ENCODE measurements around the gene CD209. TPM values are rescaled to one million over a fixed set of nuclear protein-coding genes. Genes with fewer than 3 reads are reported as not detected.

The CD209 gene
- total RNA-seq, 4 donors from 2014 or later: 2.6 to 14.4 (median 8.8) TPM; not detected in 1

- Histone ChIP-seq H3K27me3 (peaks cover 0 to 4% of the 10 kb centered on the region in 2 donors), H3K27ac (no peak overlapping the region), H3K4me3 (no peak overlapping the region), H3K4me1 (no peaks in the 10 kb centered on the region), H3K9me3 (no peaks in the 10 kb centered on the region), H3K36me3 (no peaks in the 10 kb centered on the region)
- TF ChIP-seq CTCF (IDR thresholded peaks at IDR 0.05): no peak
- TF ChIP-seq POLR2A (IDR thresholded peaks at IDR 0.05): no peak
- no peak for DNase-seq
- intact Hi-C loops (cut with DNase I; ENCODE audit: low total_unique reads): no loop called here
These were observed 54.8 kb downstream of the CD209 start for GRCh38 chr19:7692417-7693088.

GRCh38 chr19:7691497-7691896 is 55.8 kb downstream of the CD209 start:
- peaks cover 0 to 4% of the 10 kb centered on the region in 2 donors for H3K27me3 ChIP-seq
- intact Hi-C loops (cut with DNase I; ENCODE audit: low total_unique reads): no loop called here
- no peaks in the 10 kb centered on the region for H3K4me1 ChIP-seq
- no peak for DNase-seq
- H3K27ac ChIP-seq: no peak overlapping the region
- H3K4me3 ChIP-seq: no peak overlapping the region
- no peaks in the 10 kb centered on the region for H3K36me3 ChIP-seq
- TF ChIP-seq POLR2A (IDR thresholded peaks at IDR 0.05) (no peak), CTCF (IDR thresholded peaks at IDR 0.05) (no peak)
- H3K9me3 ChIP-seq: no peaks in the 10 kb centered on the region

- Histone ChIP-seq H3K27me3 (peaks cover 0 to 4% of the 10 kb centered on the region in 2 donors), H3K27ac (no peak overlapping the region), H3K4me3 (no peak overlapping the region), H3K9me3 (no peaks in the 10 kb centered on the region), H3K36me3 (no peaks in the 10 kb centered on the region), H3K4me1 (no peaks in the 10 kb centered on the region)
- intact Hi-C loops (cut with DNase I; ENCODE audit: low total_unique reads): no loop called here
- no peak for DNase-seq
- no peak for TF ChIP-seq CTCF (IDR thresholded peaks at IDR 0.05)
- TF ChIP-seq POLR2A (IDR thresholded peaks at IDR 0.05): no peak
These were observed 56.5 kb downstream of the CD209 start for GRCh38 chr19:7690779-7691258.

Other genes with a start within 250 kb of the CD209 start
- gene ZNF358, start 231.4 kb downstream of the CD209 start, total RNA-seq: 10 to 100 TPM; 19.1 to 69.1 (median 33.8) TPM
- gene MCOLN1, start 224.9 kb downstream of the CD209 start, total RNA-seq: 10 to 100 TPM in 1 of 4 donors, 1 to 10 TPM in 3; 5.6 to 24.7 (median 8.0) TPM
- 100 to 1,000 TPM in 1 of 4 donors, 10 to 100 TPM in 3; 26.4 to 113 (median 40.4) TPM for gene PNPLA6, start 211.8 kb downstream of the CD209 start, total RNA-seq
- gene CAMSAP3, start 151.7 kb downstream of the CD209 start, total RNA-seq: 1 to 10 TPM in 1 of 4 donors, under 1 TPM in 3; 0.26 to 3.5 (median 0.47) TPM
- 10 to 100 TPM in 3 of 4 donors, 1 to 10 TPM in 1; 10.0 to 41.7 (median 32.2) TPM for gene XAB2, start 118.0 kb downstream of the CD209 start, total RNA-seq
- gene PET100, start 117.7 kb downstream of the CD209 start, total RNA-seq: 10 to 100 TPM in 1 of 4 donors, 1 to 10 TPM in 2, not detected in 1; 5.9 to 59.9 (median 6.5) TPM
- not detected for gene PCP2, start 113.8 kb downstream of the CD209 start, total RNA-seq
- 10 to 100 TPM in 1 of 4 donors, 1 to 10 TPM in 2, not detected in 1; 2.4 to 10.3 (median 8.2) TPM for gene STXBP2, start 110.4 kb downstream of the CD209 start, total RNA-seq
- gene RETN, start 78.5 kb downstream of the CD209 start, total RNA-seq: not detected
- gene MCEMP1, start 70.4 kb downstream of the CD209 start, total RNA-seq: under 1 TPM in 1 of 4 donors, not detected in 3; 0.67 TPM
- gene TRAPPC5, start 66.7 kb downstream of the CD209 start, total RNA-seq: 100 to 1,000 TPM in 1 of 4 donors, 10 to 100 TPM in 3; 12.4 to 156 (median 41.0) TPM
- gene FCER2, start 45.4 kb downstream of the CD209 start, total RNA-seq: under 1 TPM in 1 of 4 donors, not detected in 3; 0.28 TPM
- gene CLEC4G, start 15.4 kb downstream of the CD209 start, total RNA-seq: not detected
- gene CLEC4M, start 15.7 kb upstream of the CD209 start, total RNA-seq: under 1 TPM in 1 of 4 donors, not detected in 3; 0.62 TPM
- 10 to 100 TPM in 3 of 4 donors, 1 to 10 TPM in 1; 9.1 to 14.9 (median 12.4) TPM for gene EVI5L, start 82.7 kb upstream of the CD209 start, total RNA-seq
- gene PRR36, start 126.9 kb upstream of the CD209 start, total RNA-seq: under 1 TPM in 2 of 4 donors, not detected in 2; 0.35 to 0.85 TPM
- gene LRRC8E, start 141.0 kb upstream of the CD209 start, total RNA-seq: 1 to 10 TPM in 1 of 4 donors, under 1 TPM in 1, not detected in 2; 0.15 to 2.1 TPM
- gene MAP2K7, start 156.3 kb upstream of the CD209 start, total RNA-seq: 10 to 100 TPM in 2 of 4 donors, 1 to 10 TPM in 1, under 1 TPM in 1; 0.59 to 40.2 (median 9.4) TPM
- 1 to 10 TPM in 1 of 4 donors, not detected in 3; 5.2 TPM for gene TGFBR3L, start 167.3 kb upstream of the CD209 start, total RNA-seq
- 10 to 100 TPM; 11.8 to 66.8 (median 19.0) TPM for gene SNAPC2, start 172.8 kb upstream of the CD209 start, total RNA-seq
- gene CTXN1, start 178.6 kb upstream of the CD209 start, total RNA-seq: 10 to 100 TPM in 2 of 4 donors, 1 to 10 TPM in 1, not detected in 1; 7.2 to 47.1 (median 14.9) TPM
- gene TIMM44, start 196.1 kb upstream of the CD209 start, total RNA-seq: 100 to 1,000 TPM in 1 of 4 donors, 10 to 100 TPM in 3; 41.1 to 117 (median 62.9) TPM

Data from uterus (tissue), 4 donors.